NT2/D1 (cell line): Measurements from ENCODE around the gene MCUR1.

Experiments
- SUZ12 ChIP-seq: IDR thresholded peaks from 2 replicates; pipeline ENCODE4 v1.6.1; 2011; ENCODE audit not compliant: insufficient read length, insufficient read depth; ENCODE audit errors: extremely low read depth
- YY1 ChIP-seq: IDR thresholded peaks from 2 replicates; pipeline ENCODE4 v1.6.1; 2011; ENCODE audit not compliant: insufficient read length, insufficient read depth
- ZNF274 ChIP-seq: IDR thresholded peaks from 2 replicates; pipeline ENCODE4 v1.6.1; 2011; ENCODE audit warnings: mild to moderate bottlenecking, low read depth, low read length

DNA sequence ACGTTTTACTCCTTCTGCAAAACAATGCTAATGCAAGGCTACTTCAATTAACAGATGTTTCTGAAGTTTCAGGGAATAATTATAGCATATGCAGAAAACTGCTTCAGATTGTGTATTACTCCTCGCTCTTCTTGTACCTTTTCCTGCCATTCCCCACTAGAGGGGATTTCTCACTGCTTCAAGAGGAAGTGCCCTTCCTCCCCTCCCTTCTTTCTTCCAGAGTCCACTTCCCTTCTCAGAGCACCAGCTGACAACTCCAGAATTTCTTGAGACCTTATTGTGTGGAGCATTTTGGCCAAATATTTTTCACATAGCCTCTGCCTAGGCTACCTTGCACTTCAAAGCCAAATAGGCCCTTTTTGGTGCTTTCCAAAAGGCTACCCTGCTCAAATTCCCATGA lies 12.7 kb upstream of the MCUR1 start:
- TF ChIP-seq SUZ12, result no peak
- TF ChIP-seq YY1, result no peak
- TF ChIP-seq ZNF274, result no peak
